NT2/D1 (cell line): ENCODE results near the gene YPEL1.

Source experiments
- YY1 ChIP-seq: IDR thresholded peaks from 2 replicates; pipeline ENCODE4 v1.6.1; 2011; ENCODE audit not compliant: insufficient read length, insufficient read depth
- ZNF274 ChIP-seq: IDR thresholded peaks from 2 replicates; pipeline ENCODE4 v1.6.1; 2011; ENCODE audit warnings: mild to moderate bottlenecking, low read depth, low read length

GRCh38 chr22:21728270-21728669 lies 7.3 kb downstream of the YPEL1 start:
- TF ChIP-seq YY1 (no peak), ZNF274 (no peak)
